OCI-LY1 (cell line): Measurements from ENCODE around the gene ZNF518A.

Experiments
- H2AFZ ChIP-seq: fragments of 200-600 bp; sonication (generic), shearing (Covaris generic); 2 replicates; pipeline ENCODE4 v1.6.0; 2014; ENCODE audit warnings: antibody characterized with exemption, mild to moderate bottlenecking, low read length
- H3F3A ChIP-seq: fragments of 200-600 bp; sonication (generic), shearing (Covaris generic); 2 replicates; pipeline ENCODE4 v1.6.0; 2014; ENCODE audit warnings: mild to moderate bottlenecking, antibody characterized with exemption, low read length, moderate library complexity; ENCODE audit not compliant: insufficient read depth
- H3K27ac ChIP-seq: fragments of 200-600 bp; sonication (generic); 2 replicates; pipeline ENCODE4 v1.5.1; 2014; ENCODE audit warnings: low read length, mixed run types, mild to moderate bottlenecking, low read depth; ENCODE audit not compliant: poor library complexity, severe bottlenecking
- H3K27me3 ChIP-seq: fragments of 200-600 bp; sonication (generic); 2 replicates; pipeline ENCODE4 v1.6.0; 2014; ENCODE audit warnings: antibody characterized with exemption, mild to moderate bottlenecking, low read length, moderate library complexity; ENCODE audit not compliant: insufficient read depth
- H3K36me3 ChIP-seq: fragments of 200-600 bp; sonication (generic); 2 replicates; pipeline ENCODE4 v1.6.1; 2014; ENCODE audit warnings: mild to moderate bottlenecking, antibody characterized with exemption, low read length, moderate library complexity, mixed read lengths; ENCODE audit not compliant: insufficient read depth
- H3K4me1 ChIP-seq: fragments of 200-600 bp; sonication (generic); 2 replicates; pipeline ENCODE4 v1.5.1; 2014; ENCODE audit warnings: mild to moderate bottlenecking, low read length, moderate library complexity; ENCODE audit not compliant: insufficient read depth, severe bottlenecking
- H3K4me2 ChIP-seq: fragments of 200-600 bp; sonication (generic), shearing (Covaris generic); 2 replicates; pipeline ENCODE4 v1.6.1; 2014; ENCODE audit warnings: low read length
- H3K4me3 ChIP-seq: fragments of 200-600 bp; sonication (generic); 2 replicates; pipeline ENCODE4 v1.5.1; 2014; ENCODE audit warnings: low read length, low read depth, mild to moderate bottlenecking, mixed read lengths; ENCODE audit not compliant: poor library complexity, severe bottlenecking
- H3K79me2 ChIP-seq: fragments of 200-600 bp; shearing (Covaris generic); 2 replicates; pipeline ENCODE4 v1.6.1; 2016; ENCODE audit warnings: mixed run types, low read length, mixed read lengths; ENCODE audit not compliant: insufficient read depth
- H3K9ac ChIP-seq: fragments of 200-600 bp; sonication (generic), shearing (Covaris generic); 2 replicates; pipeline ENCODE4 v1.6.1; 2014; ENCODE audit warnings: mild to moderate bottlenecking, low read length, mixed read lengths
- H3K9me2 ChIP-seq: fragments of 200-600 bp; sonication (generic), shearing (Covaris generic); 2 replicates; pipeline ENCODE4 v1.6.1; 2014; ENCODE audit warnings: low read depth, mild to moderate bottlenecking, low read length, mixed read lengths
- H3K9me3 ChIP-seq: fragments of 200-600 bp; shearing (Covaris generic); 2 replicates; pipeline ENCODE4 v1.6.1; 2014; ENCODE audit warnings: low read length, mixed read lengths
- H4K20me1 ChIP-seq: fragments of 200-600 bp; sonication (generic), shearing (Covaris generic); 2 replicates; pipeline ENCODE4 v1.6.0; 2016; ENCODE audit warnings: mild to moderate bottlenecking, low read length; ENCODE audit not compliant: insufficient read depth
- CTCF ChIP-seq: fragments of 200-600 bp; sonication (generic), shearing (Covaris generic); IDR thresholded peaks from 2 replicates; pipeline ENCODE4 v1.5.1; 2017; ENCODE audit warnings: mild to moderate bottlenecking, antibody characterized with exemption, low read length, moderate library complexity, mixed read lengths
- EZH2 ChIP-seq: fragments of 200-600 bp; sonication (generic), shearing (Covaris generic); IDR thresholded peaks from 2 replicates; pipeline ENCODE4 v1.8.0; 2017; ENCODE audit warnings: borderline replicate concordance, mixed run types, mild to moderate bottlenecking, antibody characterized with exemption, low read length, moderate library complexity, mixed read lengths

ZNF518A gene

GRCh38 chr10:96170230-96170629 is 40.1 kb downstream of the ZNF518A start:
- no peak overlapping the region for H2AFZ ChIP-seq
- H3K27me3 ChIP-seq = no peaks in the 10 kb centered on the region
- no peaks in the 10 kb centered on the region for H3F3A ChIP-seq
- H3K4me1 ChIP-seq = no peaks in the 10 kb centered on the region
- no peak overlapping the region for H3K4me2 ChIP-seq
- no peak overlapping the region for H3K27ac ChIP-seq
- no peak overlapping the region for H3K4me3 ChIP-seq
- H3K9me2 ChIP-seq = no peaks in the 10 kb centered on the region
- H3K9ac ChIP-seq = no peak overlapping the region
- no peaks in the 10 kb centered on the region; the same call in 1 of the 2 replicates for H3K36me3 ChIP-seq
- no peaks in the 10 kb centered on the region for H3K79me2 ChIP-seq
- no peaks in the 10 kb centered on the region for H3K9me3 ChIP-seq
- TF ChIP-seq EZH2 (no peak), CTCF (no peak)
- no peaks in the 10 kb centered on the region for H4K20me1 ChIP-seq

- Histone ChIP-seq H3K9me2 (no peaks in the 10 kb centered on the region), H3F3A (no peaks in the 10 kb centered on the region), H3K4me2 (no peak overlapping the region), H3K27ac (no peak overlapping the region), H3K9ac (no peak overlapping the region), H4K20me1 (no peaks in the 10 kb centered on the region), H3K36me3 (no peaks in the 10 kb centered on the region; the same call in 1 of the 2 replicates), H3K79me2 (no peaks in the 10 kb centered on the region), H3K4me1 (no peaks in the 10 kb centered on the region), H2AFZ (no peak overlapping the region), H3K9me3 (no peaks in the 10 kb centered on the region), H3K4me3 (no peak overlapping the region), H3K27me3 (no peaks in the 10 kb centered on the region)
- TF ChIP-seq EZH2 (no peak), CTCF (no peak)
Observed at GRCh38 chr10:96172666-96173065, 42.6 kb downstream of the ZNF518A start.

- H3K4me3 ChIP-seq = no peak overlapping the region
- no peaks in the 10 kb centered on the region for H3K27me3 ChIP-seq
- H3F3A ChIP-seq = no peaks in the 10 kb centered on the region
- no peaks in the 10 kb centered on the region for H3K4me1 ChIP-seq
- no peaks in the 10 kb centered on the region for H3K36me3 ChIP-seq
- no peak overlapping the region for H2AFZ ChIP-seq
- H3K79me2 ChIP-seq = no peaks in the 10 kb centered on the region
- H3K27ac ChIP-seq = no peak overlapping the region
- H3K9me2 ChIP-seq = no peaks in the 10 kb centered on the region
- TF ChIP-seq CTCF = no peak
- TF ChIP-seq EZH2 = no peak
- no peak overlapping the region for H3K4me2 ChIP-seq
- H4K20me1 ChIP-seq = no peaks in the 10 kb centered on the region
- no peak overlapping the region for H3K9ac ChIP-seq
- no peaks in the 10 kb centered on the region for H3K9me3 ChIP-seq
Observed at GRCh38 chr10:96176985-96177384, 46.9 kb downstream of the ZNF518A start.
